Measurements from ENCODE around the gene IGLL5.

The IGLL5 gene

GRCh38 chr22:22884888-22885840, 2.5 kb upstream of the IGLL5 start:
- TF ChIP-seq ZNF26 (tag by site-specific recombination; IDR thresholded peaks at IDR 0.05) (no peak), ZNF223 (tag by site-specific recombination; IDR thresholded peaks at IDR 0.05) (no peak), ZNF311 (tag by site-specific recombination; IDR thresholded peaks at IDR 0.05; ENCODE audit: borderline replicate concordance) (no peak), ZNF548 (tag by site-specific recombination; IDR thresholded peaks at IDR 0.05) (no peak), ZNF121 (tag by site-specific recombination; IDR thresholded peaks at IDR 0.05) (no peak), ZNF184 (tag by site-specific recombination; IDR thresholded peaks at IDR 0.05) (no peak), PBX3 (CRISPR knock-in tag; IDR thresholded peaks at IDR 0.05) (no peak), PRDM4 (tag by site-specific recombination; IDR thresholded peaks at IDR 0.05) (no peak), ZBTB48 (tag by site-specific recombination; IDR thresholded peaks at IDR 0.05) (no peak), CTCF (tag by site-specific recombination; IDR thresholded peaks at IDR 0.05) (no peak), SETDB1 (IDR thresholded peaks at IDR 0.05; ENCODE audit: insufficient read length, low read length) (no peak), ZNF16 (tag by site-specific recombination; IDR thresholded peaks at IDR 0.05; ENCODE audit: low read depth) (no peak), ZNF366 (tag by site-specific recombination; conservative IDR thresholded peaks at IDR 0.05) (no peak), GLI4 (tag by site-specific recombination; IDR thresholded peaks at IDR 0.05) (no peak), ZNF23 (tag by site-specific recombination; IDR thresholded peaks at IDR 0.05; ENCODE audit: borderline replicate concordance) (no peak), ZNF830 (tag by site-specific recombination; IDR thresholded peaks at IDR 0.05; ENCODE audit: low read depth) (no peak), ZNF660 (tag by site-specific recombination; IDR thresholded peaks at IDR 0.05) (no peak), YY2 (tag by site-specific recombination; IDR thresholded peaks at IDR 0.05) (no peak)
- POLR2A ChIA-PET = no interaction called here
- H3K4me1 ChIP-seq (ENCODE audit: control insufficient read depth, insufficient read depth, low read length) = no peaks in the 10 kb centered on the region
- H3K27ac ChIP-seq (ENCODE audit: extremely low read depth, low read depth, low read length) = no peak overlapping the region
- no peak overlapping the region for H3K4me3 ChIP-seq (ENCODE audit: low read depth, low read length)
- no peaks in the 10 kb centered on the region for H3K36me3 ChIP-seq (ENCODE audit: control insufficient read depth in 2 of 2, insufficient read depth in 1 of 2, low read length in 2 of 2)
- H3K9me3 ChIP-seq (ENCODE audit: control insufficient read depth, insufficient read depth, low read depth, low read length) = no peaks in the 10 kb centered on the region
- CTCF ChIA-PET = interaction anchor here (0.6 to 8.3 kb wide), 38 partner anchors 11 to 421 kb away, joined by 3 to 107 read pairs (median 8); no protein-coding TSS in a partner anchor
